Measurements from ENCODE around the gene ATL2. TPM values are rescaled to one million over a fixed set of nuclear protein-coding genes. Genes with fewer than 3 reads are reported as not detected.

Gene ATL2
- total RNA-seq, 2 experiments from 2014 or later = 46.0 to 48.8 TPM

DNA sequence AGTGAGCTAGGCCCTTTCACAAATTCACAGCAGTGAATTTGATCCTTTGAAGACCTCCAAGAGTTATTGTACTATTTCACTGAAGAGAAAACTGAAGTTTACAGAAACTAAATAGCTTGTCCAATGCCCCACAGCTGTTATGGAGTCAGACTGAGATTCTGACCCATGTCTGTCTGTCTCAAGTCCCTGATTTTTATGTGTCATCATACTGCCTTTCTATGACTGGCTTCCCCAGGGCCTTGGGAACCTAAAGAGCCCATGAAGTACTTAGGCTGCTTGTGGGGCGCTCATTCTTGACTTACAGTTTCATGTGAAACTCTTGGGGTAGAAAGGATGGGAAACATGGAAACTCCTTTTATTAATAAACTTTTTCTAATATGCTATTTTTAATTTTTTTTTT lies 107.7 kb downstream of the ATL2 start:
- Mint-ChIP-seq H3K36me3 (peaks cover 7% of the 10 kb centered on the region), H3K27ac (no peak overlapping the region)
- ATAC-seq (ENCODE audit: low read depth) = no peak

DNA sequence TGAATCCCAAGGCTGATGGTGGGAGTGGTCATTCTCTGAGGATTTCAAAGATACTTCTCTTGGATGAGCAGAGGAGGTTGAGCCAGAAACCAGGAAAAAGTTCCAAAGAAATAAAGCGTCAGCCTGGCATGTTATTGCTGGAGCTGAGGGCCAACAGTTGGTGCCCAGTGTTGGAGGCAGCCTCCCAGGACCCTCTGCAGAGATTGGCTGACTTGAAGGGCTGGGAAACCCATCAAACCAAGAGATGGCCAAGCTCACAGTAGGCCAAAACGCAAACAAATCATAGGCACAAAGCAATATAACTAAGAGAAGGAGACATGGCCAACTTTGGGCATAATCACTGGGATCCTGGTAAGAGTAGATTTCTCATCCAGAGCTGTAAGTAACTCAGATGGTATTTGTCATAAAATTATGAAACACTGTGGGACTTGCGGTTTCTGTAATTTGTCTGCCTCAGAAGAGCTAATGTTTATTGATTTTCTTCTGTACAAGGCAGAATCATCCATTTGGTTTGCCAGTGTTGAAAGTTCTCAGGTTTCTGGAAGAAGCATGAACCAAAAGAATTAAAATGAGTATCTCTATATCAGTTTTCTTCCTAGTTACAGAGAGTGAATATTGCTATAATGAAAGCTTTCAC lies 108.3 kb downstream of the ATL2 start:
- no peaks in the 10 kb centered on the region for H3K27me3 Mint-ChIP-seq
- peaks cover 7% of the 10 kb centered on the region for H3K36me3 Mint-ChIP-seq
- POLR2A ChIA-PET = no interaction called here
- H3K4me3 Mint-ChIP-seq = no peak overlapping the region
- no peak overlapping the region for H3K27ac Mint-ChIP-seq
- ATAC-seq (ENCODE audit: low read depth) = no peak
- peaks cover 6% of the 10 kb centered on the region for H3K9me3 Mint-ChIP-seq
- H3K4me1 Mint-ChIP-seq = peaks cover 11% of the 10 kb centered on the region
- DNase-seq = no peak

More for the DNA sequence above, 107.7 kb downstream of the ATL2 start:
- POLR2A ChIA-PET = no interaction called here
- H3K4me1 Mint-ChIP-seq = peaks cover 11% of the 10 kb centered on the region
- no peaks in the 10 kb centered on the region for H3K27me3 Mint-ChIP-seq
- DNase-seq = no peak
- peaks cover 6% of the 10 kb centered on the region for H3K9me3 Mint-ChIP-seq
- no peak overlapping the region for H3K4me3 Mint-ChIP-seq

DNA sequence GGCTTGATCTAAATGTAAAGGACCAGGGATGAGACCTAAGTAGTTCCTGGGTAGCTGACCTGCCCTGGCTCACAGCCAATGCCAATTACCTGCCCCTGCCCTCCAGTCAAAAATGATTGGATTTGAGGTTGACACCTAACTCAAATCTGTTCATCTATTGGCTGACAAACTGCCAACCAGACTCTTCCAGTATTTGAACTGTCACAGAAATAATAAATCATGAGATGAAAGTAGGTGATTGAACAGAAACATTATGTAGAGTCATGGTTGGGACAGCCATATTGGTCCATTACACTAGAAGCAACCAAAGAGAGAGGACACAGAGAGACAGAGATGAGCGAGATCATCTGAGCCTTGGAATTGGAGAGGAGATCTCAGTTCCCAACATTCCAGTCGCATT lies 109.1 kb downstream of the ATL2 start:
- peaks cover 7% of the 10 kb centered on the region for H3K36me3 Mint-ChIP-seq
- no peaks in the 10 kb centered on the region for H3K27me3 Mint-ChIP-seq
- peaks cover 6% of the 10 kb centered on the region for H3K9me3 Mint-ChIP-seq
- DNase-seq (no peak), ATAC-seq (ENCODE audit: low read depth) (no peak)
- H3K4me3 Mint-ChIP-seq = no peak overlapping the region
- POLR2A ChIA-PET = no interaction called here
- no peak overlapping the region for H3K27ac Mint-ChIP-seq
- peaks cover 11% of the 10 kb centered on the region for H3K4me1 Mint-ChIP-seq

DNA sequence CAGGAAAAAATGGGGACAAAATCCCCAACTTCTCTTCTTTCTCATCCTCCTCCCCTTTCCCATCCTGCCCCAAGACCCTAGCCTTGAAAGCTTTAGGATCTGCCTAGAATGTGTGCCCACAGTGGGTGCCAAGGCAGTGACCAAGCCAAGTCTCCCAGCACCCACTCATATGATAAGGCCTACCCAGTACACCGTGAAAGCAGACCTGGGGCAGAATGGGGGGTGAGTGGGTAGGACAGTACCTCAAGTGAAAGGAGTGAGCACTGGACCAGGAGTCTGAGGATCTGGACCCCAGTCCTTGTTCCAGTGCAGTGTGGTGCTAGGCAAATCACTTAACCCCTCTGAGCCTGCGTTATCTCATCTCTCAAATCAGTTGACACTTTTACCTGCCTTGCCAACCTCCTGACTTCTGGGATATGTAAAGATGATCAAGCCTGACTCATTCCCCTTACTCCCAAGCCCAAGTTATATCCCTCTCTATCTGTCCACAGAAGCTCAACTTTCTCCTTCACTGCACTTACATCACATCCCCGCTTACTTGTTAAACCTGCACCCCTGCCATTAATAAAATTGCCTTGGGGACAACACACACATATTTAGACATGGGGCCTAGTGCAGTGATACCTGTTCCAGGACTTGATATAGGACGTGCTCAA lies 109.7 kb downstream of the ATL2 start:
- POLR2A ChIA-PET = no interaction called here
- peaks cover under 1% of the 10 kb centered on the region for H3K27me3 Mint-ChIP-seq
- DNase-seq (no peak), ATAC-seq (ENCODE audit: low read depth) (no peak)
- no peak overlapping the region for H3K4me3 Mint-ChIP-seq
- H3K4me1 Mint-ChIP-seq = peaks cover 11% of the 10 kb centered on the region
- H3K36me3 Mint-ChIP-seq = peaks cover 7% of the 10 kb centered on the region
- H3K27ac Mint-ChIP-seq = peak overlapping the region; percentile 18
- H3K9me3 Mint-ChIP-seq = peaks cover 6% of the 10 kb centered on the region

DNA sequence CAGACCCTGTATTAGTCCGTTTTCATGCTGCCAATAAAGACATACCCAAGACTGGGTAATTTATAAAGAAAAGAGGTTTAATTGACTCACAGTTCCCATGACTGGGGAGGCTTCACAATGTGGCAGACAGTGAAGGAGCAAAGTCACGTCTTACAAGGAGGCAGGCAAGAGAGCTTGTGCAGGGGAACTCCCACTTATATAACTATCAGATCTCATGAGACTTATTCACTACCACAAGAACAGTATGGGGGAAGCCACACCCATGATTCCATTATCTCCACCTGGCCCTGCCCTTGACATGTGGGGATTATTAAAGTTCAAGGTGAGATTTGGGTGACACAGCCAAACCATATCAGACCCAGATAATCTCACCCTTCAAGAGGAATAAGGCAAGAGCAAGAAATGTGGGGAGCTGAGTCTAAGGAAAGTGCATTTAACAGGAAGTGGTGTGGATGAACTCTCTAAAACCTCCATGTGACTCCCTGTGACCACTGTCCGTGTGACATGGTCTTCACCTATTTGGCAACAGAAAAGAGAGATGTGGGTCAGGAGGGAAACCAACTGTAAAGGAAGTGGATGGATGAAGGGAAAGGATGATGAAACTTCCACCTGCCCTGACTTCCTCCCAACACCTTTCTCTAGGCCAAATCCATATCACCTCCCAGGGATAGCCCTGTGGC lies 110.6 kb downstream of the ATL2 start:
- DNase-seq (no peak), ATAC-seq (ENCODE audit: low read depth) (no peak)
- POLR2A ChIA-PET = no interaction called here
- Mint-ChIP-seq H3K36me3 (peaks cover 7% of the 10 kb centered on the region), H3K4me1 (peaks cover 11% of the 10 kb centered on the region), H3K4me3 (no peak overlapping the region), H3K27ac (peak overlapping the region; percentile 43), H3K9me3 (peaks cover 6% of the 10 kb centered on the region), H3K27me3 (peaks cover 2% of the 10 kb centered on the region)

GRCh38 chr2:38265461-38265860 lies 111.6 kb downstream of the ATL2 start:
- no peak overlapping the region for H3K4me3 Mint-ChIP-seq
- no peak overlapping the region for H3K27ac Mint-ChIP-seq
- H3K9me3 Mint-ChIP-seq = peaks cover 6% of the 10 kb centered on the region
- H3K4me1 Mint-ChIP-seq = peaks cover 11% of the 10 kb centered on the region
- POLR2A ChIA-PET = no interaction called here
- DNase-seq = no peak
- peaks cover 7% of the 10 kb centered on the region for H3K36me3 Mint-ChIP-seq
- ATAC-seq (ENCODE audit: low read depth) = no peak
- H3K27me3 Mint-ChIP-seq = peaks cover 2% of the 10 kb centered on the region

GRCh38 chr2:38264396-38265221 lies 112.5 kb downstream of the ATL2 start:
- peaks cover 11% of the 10 kb centered on the region for H3K4me1 Mint-ChIP-seq
- H3K27ac Mint-ChIP-seq = no peak overlapping the region
- POLR2A ChIA-PET = no interaction called here
- H3K9me3 Mint-ChIP-seq = peaks cover 6% of the 10 kb centered on the region
- no peak for ATAC-seq (ENCODE audit: low read depth)
- H3K36me3 Mint-ChIP-seq = peaks cover 7% of the 10 kb centered on the region
- no peak overlapping the region for H3K4me3 Mint-ChIP-seq
- H3K27me3 Mint-ChIP-seq = peaks cover 3% of the 10 kb centered on the region
- DNase-seq = no peak

DNA sequence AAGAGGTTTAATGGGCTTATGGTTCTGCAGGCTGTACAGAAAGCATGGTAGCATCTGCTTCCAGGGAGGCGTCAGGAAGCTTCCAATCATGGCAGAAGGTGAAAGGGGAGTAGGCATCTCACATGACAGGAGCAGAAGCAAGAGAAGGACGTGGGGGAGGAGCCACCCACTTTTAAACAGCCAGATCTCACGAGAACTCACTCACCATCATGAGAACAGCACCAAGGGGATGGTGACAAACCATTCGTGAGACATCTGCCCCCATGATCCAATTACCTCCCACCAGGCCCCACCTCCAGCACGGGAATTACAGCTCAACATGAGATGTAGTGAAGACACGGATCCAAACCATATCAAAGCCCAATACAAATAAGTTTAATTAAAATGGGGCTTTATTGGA lies 113.8 kb downstream of the ATL2 start:
- no peak overlapping the region for H3K27ac Mint-ChIP-seq
- H3K27me3 Mint-ChIP-seq = peaks cover 7% of the 10 kb centered on the region
- no peak overlapping the region for H3K4me3 Mint-ChIP-seq
- no peak for DNase-seq
- peaks cover 11% of the 10 kb centered on the region for H3K4me1 Mint-ChIP-seq
- ATAC-seq (ENCODE audit: low read depth) = no peak
- POLR2A ChIA-PET = no interaction called here
- H3K9me3 Mint-ChIP-seq = peaks cover 6% of the 10 kb centered on the region
- peaks cover 7% of the 10 kb centered on the region for H3K36me3 Mint-ChIP-seq

- H3K4me3 Mint-ChIP-seq = no peak overlapping the region
- POLR2A ChIA-PET = no interaction called here
Observed at GRCh38 chr2:38262069-38262871, 114.8 kb downstream of the ATL2 start.

DNA sequence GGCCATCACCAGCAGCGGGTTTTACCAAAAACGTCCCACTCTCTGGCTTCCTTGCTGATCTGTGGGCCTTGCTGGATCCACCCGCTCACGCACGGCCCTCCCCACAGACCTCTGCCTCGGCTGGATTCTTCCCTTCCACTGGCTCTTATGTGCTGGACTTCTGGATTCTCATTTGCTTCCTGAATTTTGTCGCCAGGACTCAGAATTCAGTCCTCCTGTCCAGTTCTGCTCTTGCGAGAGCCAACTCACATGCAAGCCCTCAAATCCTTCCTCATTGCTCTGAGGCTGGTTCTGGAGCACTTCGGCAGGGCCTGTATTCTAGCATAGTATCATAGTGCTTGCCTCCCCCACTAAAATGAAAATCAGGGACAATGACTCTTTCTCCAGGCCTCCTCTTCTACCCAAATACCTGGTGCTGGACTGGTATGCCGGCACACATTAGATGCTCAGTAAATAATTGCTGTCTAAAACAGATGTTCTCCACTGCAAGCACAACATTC lies 115.5 kb downstream of the ATL2 start:
- DNase-seq (no peak), ATAC-seq (ENCODE audit: low read depth) (no peak)
- H3K27me3 Mint-ChIP-seq = peaks cover 12% of the 10 kb centered on the region
- H3K27ac Mint-ChIP-seq = no peak overlapping the region
- peaks cover 3% of the 10 kb centered on the region for H3K4me1 Mint-ChIP-seq
- no peak overlapping the region for H3K4me3 Mint-ChIP-seq
- POLR2A ChIA-PET = no interaction called here
- peaks cover 4% of the 10 kb centered on the region for H3K9me3 Mint-ChIP-seq
- peaks cover 4% of the 10 kb centered on the region for H3K36me3 Mint-ChIP-seq

More at GRCh38 chr2:38262069-38262871, 114.8 kb downstream of the ATL2 start:
- peaks cover 8% of the 10 kb centered on the region for H3K4me1 Mint-ChIP-seq
- H3K9me3 Mint-ChIP-seq = peaks cover 4% of the 10 kb centered on the region
- ATAC-seq (ENCODE audit: low read depth) (no peak), DNase-seq (no peak)
- H3K36me3 Mint-ChIP-seq = peaks cover 5% of the 10 kb centered on the region
- no peak overlapping the region for H3K27ac Mint-ChIP-seq
- peaks cover 12% of the 10 kb centered on the region for H3K27me3 Mint-ChIP-seq

- Mint-ChIP-seq H3K27me3 (peaks cover 12% of the 10 kb centered on the region), H3K9me3 (peaks cover 2% of the 10 kb centered on the region), H3K4me3 (no peak overlapping the region), H3K27ac (no peak overlapping the region), H3K36me3 (peaks cover 3% of the 10 kb centered on the region), H3K4me1 (no peaks in the 10 kb centered on the region)
- POLR2A ChIA-PET = no interaction called here
- DNase-seq = no peak
- ATAC-seq (ENCODE audit: low read depth) = no peak
Observed at GRCh38 chr2:38260972-38261371, 116.1 kb downstream of the ATL2 start.

GRCh38 chr2:38260469-38260868 lies 116.6 kb downstream of the ATL2 start:
- ATAC-seq (ENCODE audit: low read depth) = no peak
- no peak overlapping the region for H3K4me3 Mint-ChIP-seq
- H3K4me1 Mint-ChIP-seq = no peaks in the 10 kb centered on the region
- POLR2A ChIA-PET = no interaction called here
- DNase-seq = no peak
- no peak overlapping the region for H3K27ac Mint-ChIP-seq
- no peaks in the 10 kb centered on the region for H3K9me3 Mint-ChIP-seq
- H3K36me3 Mint-ChIP-seq = no peaks in the 10 kb centered on the region
- H3K27me3 Mint-ChIP-seq = peaks cover 12% of the 10 kb centered on the region

DNA sequence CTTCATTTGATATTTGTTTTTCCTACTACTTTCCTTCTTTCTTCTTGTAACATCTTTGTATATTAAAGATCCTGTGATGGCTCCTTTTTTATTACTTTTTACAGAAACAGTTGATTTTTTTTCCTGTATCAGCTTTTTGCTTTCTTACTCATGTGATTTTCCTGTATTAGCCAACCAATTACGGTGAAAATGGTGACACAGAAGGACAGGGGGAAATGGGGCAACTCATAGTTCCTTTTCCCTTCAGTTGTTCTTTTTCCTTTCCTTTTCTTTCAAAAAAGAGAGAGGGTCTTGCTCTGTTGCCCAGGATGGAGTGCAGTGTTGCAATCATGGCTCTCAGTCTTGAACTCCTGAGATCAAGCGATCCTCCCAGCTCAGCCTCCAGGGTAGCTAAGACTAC lies 117.8 kb downstream of the ATL2 start:
- no peak for DNase-seq
- Mint-ChIP-seq H3K36me3 (no peaks in the 10 kb centered on the region), H3K4me1 (no peaks in the 10 kb centered on the region), H3K4me3 (no peak overlapping the region), H3K27me3 (peaks cover 12% of the 10 kb centered on the region), H3K27ac (no peak overlapping the region), H3K9me3 (no peaks in the 10 kb centered on the region)
- POLR2A ChIA-PET = no interaction called here
- no peak for ATAC-seq (ENCODE audit: low read depth)

Measured in activated naive CD8-positive, alpha-beta T cell treated with anti-CD3 and anti-CD28 coated beads, Interleukin-2, amount 10 ng/mL, durations not matched to agents 7 days and 5 days (primary cell).